Psoas muscle (tissue), 8 donors: ENCODE measurements around the gene CACNA2D1. TPM values are rescaled to one million over a fixed set of nuclear protein-coding genes. Genes with fewer than 3 reads are reported as not detected.

ENCODE experiments used
- ATAC-seq, 4 donors: fragments of 200-7000 bp; cut with Tn5 transposase; one replicate each; pipeline ENCODE4 v1.9.1; 2020; ENCODE audit warnings: moderate library complexity in 3 of 4, mild to moderate bottlenecking in 2 of 4
- DNase-seq, 2 donors: peaks; one replicate each; pipeline ENCODE4 v3.0.0-alpha.2; 2020
- H3K27ac ChIP-seq: fragments of 200-600 bp; one replicate; pipeline ENCODE4 v1.8.0; 2022
- H3K27me3 ChIP-seq, 3 donors: fragments of 200-600 bp in 1 of 3; one replicate each; pipeline versions ENCODE4 v1.6.1 to v1.8.0; 2013 to 2022; ENCODE audit warnings: low read length in 2 of 3, mild to moderate bottlenecking in 2 of 3, moderate library complexity in 1 of 3; ENCODE audit not compliant: insufficient read depth in 3 of 3
- H3K36me3 ChIP-seq, 2 donors: fragments of 200-600 bp in 1 of 2; one replicate each; pipeline versions ENCODE4 v1.6.1 to v1.8.0; 2013 to 2022; ENCODE audit warnings: low read depth in 1 of 2, mild to moderate bottlenecking in 1 of 2, moderate library complexity in 1 of 2; ENCODE audit not compliant: insufficient read depth in 1 of 2
- H3K4me1 ChIP-seq: fragments of 200-600 bp; one replicate; pipeline ENCODE4 v1.8.0; 2022
- H3K4me3 ChIP-seq: fragments of 200-600 bp; one replicate; pipeline ENCODE4 v1.8.0; 2022; ENCODE audit warnings: mild to moderate bottlenecking
- H3K9me3 ChIP-seq: fragments of 200-600 bp; one replicate; pipeline ENCODE4 v1.8.0; 2022
- CTCF ChIP-seq: fragments of 200-600 bp; IDR thresholded peaks from one replicate; pipeline ENCODE4 v1.8.0; 2022; ENCODE audit warnings: antibody characterized with exemption
- WGBS, 3 donors: extraction: QIAGEN DNeasy Blood & Tissue Kit; methylation state at CpG; one replicate each; pipeline versions ENCODE4 v1.1.6 to v1.1.7; 2013; 5-methylcytosine and 5-hydroxymethylcytosine counted together
- intact Hi-C, 2 donors: fragments of 100-400 bp; cut with DNase I; formaldehyde crosslinking; loops; one replicate each; pipeline versions ENCODE4 v1.11.0 to v1.14.2; 2022
- polyA plus RNA-seq, 3 donors: library from polyadenylated mRNA; stranded (reverse); fragments of 200-250 nt; gene quantifications; one replicate each; pipeline ENCODE4 v1.2.3, GENCODE V29; 2013
- total RNA-seq, 4 donors: library from RNA; stranded (reverse); fragmentation: NEBNext Ultra II Directional in 2 of 4; extraction: Animal tissue kit (Norgen Biotek cat#: 25700) in 2 of 4; gene quantifications; one replicate each; pipeline versions ENCODE4 v1.2.1 to v1.2.4, GENCODE V29; 2021 to 2023
- donor health status: healthy with polysubstance abuse.
- donor health status: DM: no; HTN: no; CAD: no; lungs with moderate emphysema.
- donor health status: Bipolar disorder and iron deficiency.
- donor health status: healthy.
- donor health status: DM: yes; HTN: yes; CAD: no.
- donor health status: DM: no; HTN: no; CAD: no.
- donor health status: DM: no; HTN: no; CAD: no.
- donor health status: DM: yes; HTN: yes; CAD: no.

CACNA2D1 gene
- total and polyA plus RNA-seq, 7 donors = 10.2 to 167 (median 97.5) TPM

- WGBS, 3 donors = 92 to 98% (median 93%) methylated on average over 3 of the region's 3 CpGs
- intact Hi-C loops = loop anchor here (10.0 kb wide), 1 partner anchor 210 kb away; no protein-coding TSS in a partner anchor
- Histone ChIP-seq H3K27ac (peak overlapping the region; percentile 99), H3K36me3 (no peaks in the 10 kb centered on the region), H3K27me3 (no peaks in the 10 kb centered on the region), H3K9me3 (no peaks in the 10 kb centered on the region), H3K4me1 (peaks cover 15% of the 10 kb centered on the region), H3K4me3 (no peak overlapping the region)
- no peak for DNase-seq
- no peak for ATAC-seq
- TF ChIP-seq CTCF = no peak
Observed at GRCh38 chr7:82445271-82445670, 1.7 kb upstream of the CACNA2D1 start.

GRCh38 chr7:82444220-82444909 is 788 bp upstream of the CACNA2D1 start:
- no peak for DNase-seq
- TF ChIP-seq CTCF = no peak

GRCh38 chr7:82443036-82443546 is 486 bp downstream of the CACNA2D1 start:
- peaks cover 37% of the 10 kb centered on the region for H3K4me1 ChIP-seq
- TF ChIP-seq CTCF = no peak
- WGBS, 3 donors = 0 to 1% (median 0%) methylated on average over 45 to 64 of the region's 64 CpGs
- peak; percentile 31 to 63 (median 56) for ATAC-seq
- peak; percentile 49 to 76 for DNase-seq
- no peaks in the 10 kb centered on the region for H3K36me3 ChIP-seq
- H3K9me3 ChIP-seq = no peaks in the 10 kb centered on the region
- H3K27ac ChIP-seq = peak overlapping the region; percentile 99
- intact Hi-C loops = loop anchor here (5.0 to 10.0 kb wide), 2 partner anchors 129 to 208 kb away; no protein-coding TSS in a partner anchor
- H3K4me3 ChIP-seq = peak overlapping the region; percentile 79
- H3K27me3 ChIP-seq = no peaks in the 10 kb centered on the region

More at GRCh38 chr7:82444220-82444909, 788 bp upstream of the CACNA2D1 start:
- Histone ChIP-seq H3K27me3 (no peaks in the 10 kb centered on the region), H3K36me3 (no peaks in the 10 kb centered on the region), H3K9me3 (no peaks in the 10 kb centered on the region), H3K4me1 (peaks cover 24% of the 10 kb centered on the region), H3K27ac (peak overlapping the region; percentile 99), H3K4me3 (peak overlapping the region; percentile 79)
- ATAC-seq = no peak
- 15 to 21% (median 17%) methylated on average over 22 of the region's 22 CpGs for WGBS, 3 donors
- intact Hi-C loops = loop anchor here (5.0 to 10.0 kb wide), 2 partner anchors 128 to 210 kb away; no protein-coding TSS in a partner anchor

- peak; percentile 22 to 56 for DNase-seq
- peak overlapping the region; percentile 99 for H3K27ac ChIP-seq
- peaks cover 42% of the 10 kb centered on the region for H3K4me1 ChIP-seq
- no peaks in the 10 kb centered on the region for H3K36me3 ChIP-seq
- intact Hi-C loops = loop anchor here (5.0 to 10.0 kb wide), 2 partner anchors 130 to 208 kb away; no protein-coding TSS in a partner anchor
- H3K4me3 ChIP-seq = peak overlapping the region; percentile 79
- 2% methylated on average over 22 of the region's 22 CpGs for WGBS, 3 donors
- no peaks in the 10 kb centered on the region for H3K27me3 ChIP-seq
- peak in 3 of 4 donors; percentile 7 to 14 (median 9) for ATAC-seq
- H3K9me3 ChIP-seq = no peaks in the 10 kb centered on the region
- TF ChIP-seq CTCF = no peak
Observed at GRCh38 chr7:82442492-82443035, 1.0 kb downstream of the CACNA2D1 start.
